Activated T-helper 17 cell treated with anti-CD3 and anti-CD28 coated beads, Interleukin-2, amount 50 U/mL, for 72 hours (primary cell): ENCODE measurements around the gene RASGEF1C. TPM values are rescaled to one million over a fixed set of nuclear protein-coding genes. Genes with fewer than 3 reads are reported as not detected.
"Not testable (repeated sequence)": the region's sequence is repeated elsewhere in the genome, so short reads cannot be mapped to it uniquely, and the experiment has no call there.

Source experiments
- ATAC-seq: fragments of 150-1000 bp; cut with Tn5 transposase; replicated peaks from 2 replicates; pipeline ENCODE4 v1.10.0; 2021; ENCODE audit warnings: mild to moderate bottlenecking, moderate library complexity
- H3K27ac Mint-ChIP-seq: one replicate; pipeline ENCODE4 v1.8.0; 2022; ENCODE audit warnings: mixed read lengths
- H3K27me3 Mint-ChIP-seq: one replicate; pipeline ENCODE4 v1.8.0; 2022; ENCODE audit warnings: mixed read lengths
- H3K36me3 Mint-ChIP-seq: one replicate; pipeline ENCODE4 v1.8.0; 2022; ENCODE audit warnings: low read depth, mild to moderate bottlenecking, mixed read lengths
- H3K4me1 Mint-ChIP-seq: one replicate; pipeline ENCODE4 v1.8.0; 2022; ENCODE audit warnings: mixed read lengths
- H3K4me3 Mint-ChIP-seq: one replicate; pipeline ENCODE4 v1.8.0; 2022; ENCODE audit warnings: mild to moderate bottlenecking, mixed read lengths
- H3K9me3 Mint-ChIP-seq: one replicate; pipeline ENCODE4 v1.8.0; 2022; ENCODE audit warnings: mixed read lengths
- total RNA-seq, 2 donors: library from RNA; stranded (reverse); gene quantifications; one replicate each; pipeline ENCODE4 v1.2.3, GENCODE V29; 2022

RASGEF1C gene
- total RNA-seq, 2 donors from 2014 or later: not detected

DNA sequence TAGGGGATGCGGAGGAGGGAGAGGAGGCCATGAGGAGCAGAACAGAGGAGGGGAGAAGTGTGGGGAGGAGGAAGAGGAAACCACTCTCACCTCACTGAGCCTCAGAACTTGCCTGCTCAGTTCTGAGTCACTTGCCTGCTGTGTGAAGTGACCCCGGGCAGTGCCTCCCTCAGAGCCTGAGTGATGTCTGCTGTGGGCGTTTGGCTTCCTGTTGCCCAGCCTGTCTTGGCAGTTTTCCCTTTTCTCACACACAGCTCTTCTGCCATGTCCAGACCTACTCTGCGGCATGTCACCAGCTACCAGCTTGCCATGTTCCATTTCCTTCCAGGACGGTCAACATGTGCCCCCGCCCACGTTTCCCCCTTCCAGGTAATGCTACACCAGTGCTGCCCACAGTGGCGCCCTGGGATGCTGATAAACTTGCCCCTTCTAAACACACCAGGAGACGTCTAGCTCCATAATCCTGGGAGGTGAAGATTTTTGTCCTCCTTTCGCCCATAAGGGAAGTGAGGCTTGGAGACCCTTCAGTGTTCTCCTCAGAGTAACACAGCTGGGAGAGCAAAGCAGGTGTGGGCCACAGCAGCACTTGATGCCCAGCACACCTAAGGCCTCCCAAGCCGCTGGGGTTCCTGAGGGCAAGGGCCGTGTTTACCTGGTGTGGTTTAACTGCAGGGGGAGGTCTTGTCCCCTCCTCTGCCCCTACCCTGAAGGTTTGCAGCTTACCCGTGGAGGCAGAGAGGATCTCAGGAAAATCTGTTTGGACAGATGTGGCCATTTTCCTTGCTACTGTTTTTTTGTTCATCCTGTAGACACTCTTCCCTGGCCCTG is 73.7 kb downstream of the RASGEF1C start:
- H3K4me3 Mint-ChIP-seq: no peak overlapping the region
- H3K4me1 Mint-ChIP-seq: peaks cover 4% of the 10 kb centered on the region
- H3K9me3 Mint-ChIP-seq: no peaks in the 10 kb centered on the region
- H3K27ac Mint-ChIP-seq: no peak overlapping the region
- peaks cover 8% of the 10 kb centered on the region for H3K27me3 Mint-ChIP-seq
- ATAC-seq: peak; percentile 94
- no peaks in the 10 kb centered on the region for H3K36me3 Mint-ChIP-seq

DNA sequence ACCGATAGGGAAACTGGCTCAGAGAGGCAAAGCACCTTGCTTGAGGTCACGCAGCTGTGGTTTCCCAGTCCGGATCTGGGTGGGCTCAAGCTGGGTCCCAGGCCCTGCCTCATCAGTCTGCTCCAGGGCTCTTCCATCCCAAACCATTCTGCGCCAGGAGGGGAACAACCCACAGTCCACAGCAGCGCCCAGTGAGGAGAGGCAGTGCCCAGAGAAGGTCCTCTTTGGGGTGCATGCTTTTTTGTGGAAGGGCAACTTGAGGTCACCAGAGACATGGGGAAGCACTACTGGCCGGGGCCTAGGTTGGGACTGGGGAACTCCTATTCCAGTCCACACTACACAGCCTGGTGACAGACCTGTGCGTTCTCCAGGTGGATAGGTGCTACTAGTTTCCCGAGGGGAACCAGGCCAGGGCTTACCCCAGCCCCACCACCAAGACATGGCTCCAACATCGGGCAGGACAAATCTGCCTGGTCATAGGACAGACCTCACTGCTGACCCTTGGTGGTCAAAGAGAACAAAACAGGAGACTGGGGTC is 75.0 kb downstream of the RASGEF1C start:
- Mint-ChIP-seq H3K4me3 (no peak overlapping the region), H3K36me3 (no peaks in the 10 kb centered on the region), H3K27me3 (peaks cover 4% of the 10 kb centered on the region), H3K27ac (no peak overlapping the region), H3K4me1 (peaks cover 4% of the 10 kb centered on the region), H3K9me3 (no peaks in the 10 kb centered on the region)
- no peak for ATAC-seq

DNA sequence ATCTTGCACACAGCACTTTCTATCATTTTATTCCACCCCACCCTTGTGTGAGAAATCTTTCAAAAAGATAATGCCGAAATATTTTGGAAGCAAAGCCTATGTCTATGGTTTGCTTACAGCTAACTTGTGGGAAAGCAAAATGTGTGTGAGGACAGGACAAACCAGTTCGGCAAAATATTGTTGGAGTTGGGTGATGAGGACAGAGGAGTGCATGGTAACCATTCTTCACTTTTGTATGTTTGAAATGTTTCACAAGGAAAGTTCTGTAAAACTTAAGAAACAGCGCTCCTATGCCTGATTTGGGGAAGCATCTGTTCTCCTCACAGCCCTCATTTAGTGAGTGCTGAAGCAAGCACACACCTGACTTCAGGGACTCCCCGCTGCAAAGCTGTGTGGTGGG is 75.5 kb downstream of the RASGEF1C start:
- H3K27ac Mint-ChIP-seq: no peak overlapping the region
- no peaks in the 10 kb centered on the region for H3K27me3 Mint-ChIP-seq
- H3K4me3 Mint-ChIP-seq: no peak overlapping the region
- no peak for ATAC-seq
- no peaks in the 10 kb centered on the region for H3K9me3 Mint-ChIP-seq
- peaks cover 4% of the 10 kb centered on the region for H3K4me1 Mint-ChIP-seq
- H3K36me3 Mint-ChIP-seq: no peaks in the 10 kb centered on the region

DNA sequence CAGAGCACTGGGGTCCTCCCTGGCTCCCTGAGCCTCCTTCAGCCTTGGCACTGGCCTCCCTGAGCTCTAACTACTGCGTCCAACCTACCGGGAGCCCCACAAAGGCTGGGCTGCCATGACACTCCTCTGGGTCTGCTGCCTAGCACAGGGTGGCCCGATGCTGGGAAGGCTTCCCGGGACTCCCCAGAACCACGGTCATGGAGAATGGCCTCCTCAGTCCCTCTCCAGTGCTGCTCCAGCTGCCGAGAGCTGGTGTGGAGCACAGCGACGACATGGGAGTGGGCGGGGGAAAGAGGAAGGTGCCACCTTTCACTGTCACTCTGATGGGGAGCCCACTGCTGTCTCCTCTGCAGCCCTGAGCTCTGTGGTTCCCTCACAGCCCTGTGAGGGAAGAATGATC is 76.0 kb downstream of the RASGEF1C start:
- no peaks in the 10 kb centered on the region for H3K27me3 Mint-ChIP-seq
- H3K9me3 Mint-ChIP-seq: no peaks in the 10 kb centered on the region
- no peak for ATAC-seq
- no peak overlapping the region for H3K27ac Mint-ChIP-seq
- H3K36me3 Mint-ChIP-seq: no peaks in the 10 kb centered on the region
- H3K4me1 Mint-ChIP-seq: peaks cover 4% of the 10 kb centered on the region
- H3K4me3 Mint-ChIP-seq: no peak overlapping the region

DNA sequence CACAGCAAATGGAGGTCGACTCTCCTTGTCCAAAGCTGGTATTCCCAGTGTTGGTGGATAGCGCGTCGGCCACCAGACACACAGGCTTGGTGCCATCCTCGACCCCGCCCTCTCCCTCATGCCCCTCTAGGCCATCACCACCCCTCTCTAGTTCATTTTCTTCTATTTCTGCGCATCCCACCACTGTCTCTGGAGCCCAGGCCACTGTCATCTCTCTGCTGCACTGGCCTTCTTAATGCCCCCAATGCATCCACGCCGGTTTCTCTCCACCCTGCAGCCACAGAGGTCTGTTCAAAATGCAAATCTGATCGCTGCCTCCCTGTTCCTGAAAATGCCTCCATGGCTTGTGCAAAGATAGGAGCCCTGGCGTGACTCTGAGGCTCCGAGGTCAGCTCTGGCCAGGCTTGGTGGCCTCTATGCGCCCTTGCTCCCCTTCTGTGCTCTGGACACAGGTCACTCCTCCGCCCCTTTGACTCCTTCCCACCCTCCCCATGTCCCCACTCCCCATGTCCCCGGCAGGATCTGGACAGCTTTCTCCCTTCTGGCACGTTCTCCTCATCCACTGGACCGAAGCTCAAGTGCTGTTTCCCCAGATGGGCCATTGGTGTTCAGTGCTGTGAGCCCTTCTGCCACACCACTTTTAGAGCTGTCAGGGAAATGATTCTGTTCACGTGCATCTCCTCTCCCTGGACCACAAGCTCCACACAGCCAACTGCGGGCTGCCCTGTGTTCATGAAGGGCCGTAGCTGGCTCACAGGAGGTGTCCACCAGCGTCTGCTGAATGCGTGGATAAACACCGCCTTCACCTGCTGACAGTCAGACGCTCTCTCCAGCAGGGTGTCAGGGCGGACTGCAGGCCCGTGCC is 77.9 kb downstream of the RASGEF1C start:
- Mint-ChIP-seq H3K9me3 (no peaks in the 10 kb centered on the region), H3K4me3 (no peak overlapping the region), H3K27me3 (peaks cover 6% of the 10 kb centered on the region), H3K36me3 (no peaks in the 10 kb centered on the region), H3K27ac (no peak overlapping the region), H3K4me1 (peaks cover 4% of the 10 kb centered on the region)
- ATAC-seq: no peak

DNA sequence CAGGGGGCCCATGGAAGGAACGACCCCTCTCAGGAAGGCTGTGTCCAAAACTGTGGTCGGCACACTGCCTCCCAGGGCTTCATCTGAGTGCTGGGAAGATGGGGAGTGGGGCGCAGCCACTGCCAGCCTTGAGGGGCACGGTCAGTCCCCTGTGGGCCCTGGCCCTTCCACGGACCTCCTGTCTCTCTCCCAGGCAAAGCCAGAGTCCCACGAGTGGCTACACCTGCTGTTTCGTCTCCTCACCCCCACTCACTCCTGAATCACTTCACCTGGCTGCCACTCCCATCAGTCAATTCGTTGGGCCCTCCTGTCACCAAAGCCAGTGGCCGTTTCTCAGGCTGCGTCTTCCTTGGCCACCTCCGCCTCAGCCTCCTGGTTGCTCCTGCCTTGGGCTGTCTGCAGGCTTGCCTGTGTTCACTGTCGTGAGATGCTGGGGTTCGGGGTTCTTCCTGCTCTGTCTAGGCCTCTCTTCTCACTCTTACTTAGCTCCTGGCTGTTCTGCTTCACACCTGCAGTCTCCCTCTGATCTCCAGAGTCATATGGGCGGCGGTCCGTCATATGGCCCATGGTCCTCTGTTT is 78.6 kb downstream of the RASGEF1C start:
- H3K9me3 Mint-ChIP-seq: no peaks in the 10 kb centered on the region
- no peak overlapping the region for H3K27ac Mint-ChIP-seq
- H3K4me3 Mint-ChIP-seq: no peak overlapping the region
- H3K36me3 Mint-ChIP-seq: no peaks in the 10 kb centered on the region
- peaks cover 4% of the 10 kb centered on the region for H3K4me1 Mint-ChIP-seq
- H3K27me3 Mint-ChIP-seq: peaks cover 6% of the 10 kb centered on the region
- ATAC-seq: no peak

DNA sequence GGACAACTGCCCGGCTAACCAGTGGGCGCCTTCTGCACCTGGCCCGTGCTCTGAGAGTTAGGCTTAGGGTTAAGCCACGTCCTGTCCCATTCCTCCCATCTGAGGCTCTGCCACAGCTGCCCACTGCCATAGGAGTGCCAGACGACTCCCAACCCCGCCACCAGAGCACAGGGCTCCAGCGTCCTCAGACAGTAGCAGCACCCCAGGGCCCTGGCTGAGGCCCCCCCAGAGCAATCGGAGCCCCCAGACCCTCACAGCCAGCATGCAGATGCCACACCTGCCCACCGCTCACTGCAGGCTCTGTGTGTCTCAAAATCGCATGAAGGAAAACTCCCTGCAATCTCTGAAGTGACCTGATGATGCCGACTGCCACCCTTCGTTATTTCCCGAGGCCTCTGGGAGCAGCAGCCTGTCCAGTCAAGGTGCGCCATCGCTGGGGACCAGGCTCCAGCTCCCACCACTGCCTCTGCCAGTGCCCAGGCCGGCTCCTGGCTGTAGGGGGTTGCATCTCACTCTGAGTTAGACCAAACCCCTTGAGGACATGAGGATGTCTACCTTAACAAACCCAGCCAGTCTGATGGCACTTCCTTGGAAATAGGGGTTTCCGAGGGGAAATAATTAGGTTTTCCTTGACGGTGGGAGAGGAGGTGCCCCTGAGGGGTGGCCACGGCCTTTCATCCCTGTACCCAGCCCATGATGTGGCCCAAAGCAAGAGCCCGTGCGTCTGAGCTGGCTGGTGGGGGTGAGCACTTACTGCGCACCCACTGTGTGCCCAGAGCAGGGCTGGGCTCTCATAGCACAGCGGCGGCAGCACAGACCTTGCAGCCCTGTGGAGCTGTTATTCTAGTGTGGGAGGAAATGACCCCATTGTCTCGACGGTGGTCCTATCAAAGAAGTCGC is 79.5 kb downstream of the RASGEF1C start:
- no peak overlapping the region for H3K4me3 Mint-ChIP-seq
- ATAC-seq: no peak
- H3K27me3 Mint-ChIP-seq: peaks cover 6% of the 10 kb centered on the region
- no peaks in the 10 kb centered on the region for H3K4me1 Mint-ChIP-seq
- H3K36me3 Mint-ChIP-seq: no peaks in the 10 kb centered on the region
- no peaks in the 10 kb centered on the region for H3K9me3 Mint-ChIP-seq
- no peak overlapping the region for H3K27ac Mint-ChIP-seq

DNA sequence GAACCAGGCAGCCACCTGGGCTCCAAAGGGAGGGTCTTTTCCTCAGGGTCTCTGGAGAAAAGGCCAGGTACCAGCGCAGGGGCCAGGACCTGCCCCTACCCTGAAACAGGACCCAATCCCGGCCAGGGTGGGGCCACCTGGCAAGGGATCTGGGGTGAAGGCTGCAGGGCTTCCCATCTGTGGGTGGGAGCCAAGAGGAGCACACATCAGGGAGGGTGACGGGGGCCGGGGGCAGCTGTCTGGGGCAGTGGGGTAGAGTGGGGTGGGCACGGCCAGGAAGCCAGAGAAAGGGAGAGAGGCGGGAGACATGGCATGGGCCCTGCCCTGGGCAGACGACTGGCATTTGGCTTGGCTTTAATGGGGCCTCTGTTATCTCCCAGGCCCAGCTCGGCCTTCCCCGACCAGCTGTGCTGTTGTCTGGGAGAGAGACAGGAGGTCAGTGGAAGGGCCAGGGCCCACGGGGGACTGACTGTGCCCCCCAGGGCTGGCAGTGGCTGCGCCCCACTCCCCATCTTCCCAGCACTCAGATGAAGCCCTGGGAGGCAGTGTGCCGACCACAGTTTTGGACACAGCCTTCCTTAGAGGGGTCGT is 80.2 kb downstream of the RASGEF1C start:
- Mint-ChIP-seq H3K4me3 (no peak overlapping the region), H3K27ac (no peak overlapping the region), H3K4me1 (no peaks in the 10 kb centered on the region), H3K27me3 (peaks cover 6% of the 10 kb centered on the region), H3K36me3 (no peaks in the 10 kb centered on the region), H3K9me3 (no peaks in the 10 kb centered on the region)
- ATAC-seq: no peak

DNA sequence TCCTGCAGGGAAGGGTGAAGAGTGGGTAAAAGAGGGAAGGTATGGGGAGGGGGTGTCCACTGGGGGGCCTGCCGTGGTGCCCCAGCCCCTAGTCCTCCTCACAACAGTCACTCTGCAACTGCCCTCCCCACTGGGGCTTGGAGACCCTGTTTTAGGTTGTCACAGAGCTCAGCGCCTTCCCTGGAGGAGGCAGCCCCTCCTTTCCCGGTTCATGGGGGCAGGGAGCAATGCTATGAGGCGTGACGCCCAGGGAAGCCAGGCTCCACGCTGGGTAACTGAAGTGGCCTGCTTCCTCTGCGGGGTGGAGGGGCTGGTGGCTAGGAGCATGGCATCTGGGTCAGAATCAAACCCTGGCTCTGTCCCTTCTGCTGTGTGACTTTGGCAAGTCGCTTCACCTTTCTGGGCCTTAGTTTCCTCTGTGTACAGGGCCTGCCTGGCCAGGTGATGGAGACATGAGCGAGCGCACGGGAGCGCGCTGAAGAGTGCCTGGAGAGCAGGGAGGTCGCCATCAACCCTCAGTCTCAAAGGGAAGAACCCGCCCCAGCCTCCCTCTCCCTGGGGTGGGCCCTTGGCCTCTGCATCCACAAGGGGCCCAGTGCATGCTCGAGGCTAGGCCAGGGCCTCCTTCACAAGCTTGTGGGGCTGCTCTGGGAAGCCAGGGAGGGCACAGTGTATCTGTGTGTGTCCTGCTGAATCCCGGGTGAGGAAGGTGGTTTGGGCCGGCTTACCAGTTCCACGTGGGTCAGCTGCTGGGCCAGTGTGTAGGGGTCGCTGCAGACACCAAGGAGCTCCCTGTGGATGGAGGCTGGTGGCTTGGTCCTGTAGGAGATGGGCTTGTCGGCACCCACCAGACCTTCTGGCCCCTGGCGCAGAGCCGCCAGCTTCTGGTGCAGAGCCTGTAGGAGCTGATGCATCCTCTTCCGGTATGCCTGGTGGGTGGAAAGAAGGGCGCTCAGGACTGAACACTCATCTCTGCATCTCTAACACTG is 81.0 kb downstream of the RASGEF1C start:
- H3K4me3 Mint-ChIP-seq: no peak overlapping the region
- peaks cover 6% of the 10 kb centered on the region for H3K27me3 Mint-ChIP-seq
- H3K27ac Mint-ChIP-seq: no peak overlapping the region
- H3K36me3 Mint-ChIP-seq: no peaks in the 10 kb centered on the region
- no peaks in the 10 kb centered on the region for H3K4me1 Mint-ChIP-seq
- H3K9me3 Mint-ChIP-seq: no peaks in the 10 kb centered on the region
- ATAC-seq: no peak

DNA sequence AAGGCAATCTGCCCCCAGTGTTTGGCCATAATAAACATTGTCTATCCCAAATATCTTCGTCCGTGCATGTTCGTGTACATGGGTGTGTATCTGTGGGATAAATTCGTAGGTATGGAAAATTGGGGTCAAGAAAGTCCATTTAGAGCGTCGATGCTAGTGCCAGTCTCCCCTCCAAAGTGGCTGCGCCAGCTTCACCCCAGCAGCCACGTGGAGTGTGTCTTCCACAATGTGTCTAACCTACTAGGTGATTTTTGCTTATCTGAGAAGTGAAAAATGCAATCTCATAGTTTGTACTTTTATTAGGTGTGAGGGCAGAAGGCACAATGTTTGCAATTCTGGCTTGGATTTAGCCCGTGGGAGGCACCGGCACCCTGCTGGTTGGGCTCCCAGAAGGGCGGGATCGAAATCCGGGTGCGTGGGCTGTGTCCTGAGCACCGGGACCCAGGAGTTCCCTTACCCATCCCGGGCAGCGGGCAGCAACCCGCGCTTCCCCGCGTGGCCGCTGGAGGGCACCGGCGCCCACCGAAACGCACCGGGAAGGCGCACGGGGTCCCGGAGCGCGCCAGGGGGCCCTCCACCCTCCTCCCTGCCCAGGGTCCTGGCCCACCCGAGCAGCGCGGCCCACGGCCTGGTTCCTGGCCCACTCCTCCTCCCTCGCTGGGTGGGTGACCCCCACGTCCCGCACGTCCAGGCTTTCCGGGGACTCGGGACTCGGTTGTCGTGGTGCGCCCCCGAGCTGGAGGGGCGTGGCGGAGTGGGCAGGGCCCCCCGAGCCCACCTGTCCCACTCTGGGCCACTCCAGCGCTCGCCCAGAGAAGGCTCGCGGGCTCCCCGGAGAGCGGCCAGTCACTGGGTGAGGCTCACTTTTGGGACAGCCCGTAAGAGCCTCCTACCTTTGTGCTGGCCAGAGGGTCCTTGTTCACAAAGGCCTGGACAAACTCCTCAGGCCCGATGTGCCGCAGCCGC is 82.0 kb downstream of the RASGEF1C start:
- H3K27me3 Mint-ChIP-seq: peaks cover 6% of the 10 kb centered on the region
- ATAC-seq: peak; percentile 48
- H3K27ac Mint-ChIP-seq: no peak overlapping the region
- H3K4me1 Mint-ChIP-seq: no peaks in the 10 kb centered on the region
- H3K9me3 Mint-ChIP-seq: no peaks in the 10 kb centered on the region
- H3K36me3 Mint-ChIP-seq: no peaks in the 10 kb centered on the region
- no peak overlapping the region for H3K4me3 Mint-ChIP-seq

DNA sequence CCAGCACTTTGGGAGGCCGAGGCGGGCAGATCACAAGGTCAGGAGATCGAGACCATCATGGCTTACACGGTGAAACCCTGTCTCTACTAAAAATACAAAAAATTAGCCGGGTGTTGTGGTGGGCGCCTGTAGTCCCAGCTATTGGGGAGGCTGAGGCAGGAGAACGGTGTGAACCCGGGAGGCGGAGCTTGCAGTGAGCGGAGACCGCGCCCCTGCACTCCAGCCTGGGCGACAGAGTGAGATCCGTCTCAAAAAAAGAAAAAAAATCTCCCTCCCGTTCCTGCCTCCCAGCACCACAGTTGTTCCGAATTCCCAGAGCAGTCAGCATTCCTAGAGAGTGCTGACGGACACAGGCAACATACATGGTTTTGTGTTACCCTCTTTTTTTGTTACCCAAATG is 82.9 kb downstream of the RASGEF1C start:
- not testable (repeated sequence) for H3K36me3 Mint-ChIP-seq, ATAC-seq, H3K4me3 Mint-ChIP-seq, H3K27ac Mint-ChIP-seq, H3K27me3 Mint-ChIP-seq, H3K9me3 Mint-ChIP-seq, H3K4me1 Mint-ChIP-seq

DNA sequence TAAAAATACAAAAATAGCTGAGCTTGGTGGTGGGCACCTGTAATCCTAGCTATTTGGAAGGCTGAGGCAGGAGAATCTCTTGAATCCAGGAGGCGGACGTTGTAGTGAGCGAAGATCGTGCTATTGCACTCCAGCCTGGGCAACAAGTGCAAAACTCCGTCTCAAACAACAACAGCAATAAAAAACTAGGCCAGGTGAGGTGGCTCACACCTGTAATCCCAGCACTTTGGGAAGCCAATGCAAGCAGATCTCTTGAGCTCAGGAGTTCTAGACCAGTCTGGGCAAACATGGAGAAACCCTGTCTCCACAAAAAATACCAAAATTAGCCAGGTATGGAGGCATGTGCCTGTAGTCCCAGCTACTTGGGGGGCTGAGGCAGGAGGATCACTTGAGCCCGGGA is 84.3 kb downstream of the RASGEF1C start:
- not testable (repeated sequence) for ATAC-seq, H3K9me3 Mint-ChIP-seq, H3K27ac Mint-ChIP-seq, H3K36me3 Mint-ChIP-seq, H3K4me3 Mint-ChIP-seq, H3K4me1 Mint-ChIP-seq, H3K27me3 Mint-ChIP-seq
